ENCODE data around the gene HNMT. TPM values are rescaled to one million over a fixed set of nuclear protein-coding genes. Genes with fewer than 3 reads are reported as not detected.
"Not testable (repeated sequence)": the region's sequence is repeated elsewhere in the genome, so short reads cannot be mapped to it uniquely, and the experiment has no call there.

The HNMT gene
- total RNA-seq, 4 donors from 2014 or later = 11.2 to 25.5 (median 21.6) TPM

GRCh38 chr2:137969418-137969765, 5.1 kb downstream of the HNMT start:
- Histone ChIP-seq H3K27ac (replicated peaks in 1 of 4) (peak overlapping the region in 1 of 4 donors; percentile 15), H3K4me1 (peaks cover 10 to 24% (median 16%) of the 10 kb centered on the region in 4 donors), H3K27me3 (no peaks in the 10 kb centered on the region), H3K4me3 (no peak overlapping the region), H3K9me3 (no peaks in the 10 kb centered on the region), H3K36me3 (peaks cover 0 to 6% (median 0%) of the 10 kb centered on the region in 4 donors)
- no peak for DNase-seq (ENCODE audit: extremely low spot score)
- WGBS = 0% methylated on average over 1 of the region's 1 CpG
- intact Hi-C loops (cut with DNase I) = no loop called here
- no peak for TF ChIP-seq EP300 (IDR thresholded peaks at IDR 0.05)
- TF ChIP-seq POLR2AphosphoS5 (IDR thresholded peaks at IDR 0.05) = no peak
- no peak for TF ChIP-seq CTCF (IDR thresholded peaks at IDR 0.05)
- TF ChIP-seq POLR2A (IDR thresholded peaks at IDR 0.05; ENCODE audit: low read depth) = no peak

- Histone ChIP-seq H3K27ac (replicated peaks in 1 of 4) (peak overlapping the region in 1 of 4 donors; percentile 15), H3K4me3 (no peak overlapping the region), H3K27me3 (no peaks in the 10 kb centered on the region), H3K4me1 (peaks cover 6 to 20% (median 13%) of the 10 kb centered on the region in 4 donors), H3K9me3 (no peaks in the 10 kb centered on the region), H3K36me3 (peaks cover 0 to 6% (median 0%) of the 10 kb centered on the region in 4 donors)
- DNase-seq (ENCODE audit: extremely low spot score) = no peak
- no peak for TF ChIP-seq POLR2AphosphoS5 (IDR thresholded peaks at IDR 0.05)
- TF ChIP-seq EP300 (IDR thresholded peaks at IDR 0.05) = no peak
- no peak for TF ChIP-seq CTCF (IDR thresholded peaks at IDR 0.05)
- TF ChIP-seq POLR2A (IDR thresholded peaks at IDR 0.05; ENCODE audit: low read depth) = no peak
- 97% methylated on average over 1 of the region's 1 CpG for WGBS
- intact Hi-C loops (cut with DNase I) = no loop called here
These were observed 5.6 kb downstream of the HNMT start for GRCh38 chr2:137969876-137970275.

- H3K27ac ChIP-seq (replicated peaks in 1 of 4); DNase-seq (ENCODE audit: extremely low spot score); H3K4me3 ChIP-seq; H3K27me3 ChIP-seq; H3K9me3 ChIP-seq; intact Hi-C loops (cut with DNase I); H3K36me3 ChIP-seq: not testable (repeated sequence)
- WGBS = 92% methylated on average over 3 of the region's 3 CpGs
- peaks cover 6 to 15% (median 11%) of the 10 kb centered on the region in 4 donors for H3K4me1 ChIP-seq
These were observed 7.0 kb downstream of the HNMT start for GRCh38 chr2:137971259-137971658.

- DNase-seq (ENCODE audit: extremely low spot score) = no peak
- H3K27me3 ChIP-seq = no peaks in the 10 kb centered on the region
- TF ChIP-seq EP300 (IDR thresholded peaks at IDR 0.05) = no peak
- TF ChIP-seq POLR2A (IDR thresholded peaks at IDR 0.05; ENCODE audit: low read depth) = no peak
- no peak for TF ChIP-seq POLR2AphosphoS5 (IDR thresholded peaks at IDR 0.05)
- TF ChIP-seq CTCF (IDR thresholded peaks at IDR 0.05) = no peak
- peaks cover 0 to 6% (median 0%) of the 10 kb centered on the region in 4 donors for H3K36me3 ChIP-seq
- H3K9me3 ChIP-seq = no peaks in the 10 kb centered on the region
- no peak overlapping the region for H3K27ac ChIP-seq (replicated peaks in 1 of 4)
- peaks cover 6 to 15% (median 11%) of the 10 kb centered on the region in 4 donors for H3K4me1 ChIP-seq
- intact Hi-C loops (cut with DNase I) = no loop called here
- H3K4me3 ChIP-seq = no peak overlapping the region
These were observed 9.0 kb downstream of the HNMT start for GRCh38 chr2:137973280-137973679.

- WGBS = 86% methylated on average over 7 of the region's 8 CpGs
- intact Hi-C loops (cut with DNase I) = no loop called here
- no peaks in the 10 kb centered on the region for H3K27me3 ChIP-seq
- no peak for TF ChIP-seq POLR2AphosphoS5 (IDR thresholded peaks at IDR 0.05)
- no peak for TF ChIP-seq POLR2A (IDR thresholded peaks at IDR 0.05; ENCODE audit: low read depth)
- TF ChIP-seq CTCF (IDR thresholded peaks at IDR 0.05) = no peak
- no peak for TF ChIP-seq EP300 (IDR thresholded peaks at IDR 0.05)
- H3K4me1 ChIP-seq = no peaks in the 10 kb centered on the region
- H3K27ac ChIP-seq (replicated peaks in 1 of 4) = no peak overlapping the region
- H3K9me3 ChIP-seq = no peaks in the 10 kb centered on the region
- peaks cover 0 to 6% (median 0%) of the 10 kb centered on the region in 4 donors for H3K36me3 ChIP-seq
- no peak for DNase-seq (ENCODE audit: extremely low spot score)
- no peak overlapping the region for H3K4me3 ChIP-seq
These were observed 11.3 kb downstream of the HNMT start for GRCh38 chr2:137975280-137976271.
